Left lung (tissue), 10 donors: ENCODE results near the gene HHIP. TPM values are rescaled to one million over a fixed set of nuclear protein-coding genes. Genes with fewer than 3 reads are reported as not detected.

Experiments
- ATAC-seq: fragments of 200-7000 bp; cut with Tn5 transposase; one replicate; pipeline ENCODE4 v1.9.1; 2020; ENCODE audit warnings: moderate library complexity
- DNase-seq, 4 donors: peaks; one replicate each; pipeline ENCODE4 v3.0.0-alpha.2; 2013 to 2020
- H3K27ac ChIP-seq, 2 donors: fragments of 200-600 bp; sonication (generic) in 1 of 2; one replicate each; pipeline versions ENCODE4 v1.5.0 to v1.8.0; 2020 to 2021
- H3K27me3 ChIP-seq, 2 donors: fragments of 200-600 bp; sonication (generic) in 1 of 2; one replicate each; pipeline versions ENCODE4 v1.5.0 to v1.8.0; 2020 to 2021
- H3K36me3 ChIP-seq, 2 donors: fragments of 200-600 bp; sonication (generic) in 1 of 2; one replicate each; pipeline versions ENCODE4 v1.5.0 to v1.8.0; 2020 to 2021
- H3K4me1 ChIP-seq, 2 donors: fragments of 200-600 bp; one replicate each; pipeline ENCODE4 v1.8.0; 2021
- H3K4me3 ChIP-seq, 2 donors: fragments of 200-600 bp; sonication (generic) in 1 of 2; one replicate each; pipeline versions ENCODE4 v1.5.0 to v1.8.0; 2020 to 2021; ENCODE audit warnings: mild to moderate bottlenecking in 1 of 2
- H3K9me3 ChIP-seq, 2 donors: fragments of 200-600 bp; sonication (generic) in 1 of 2; one replicate each; pipeline versions ENCODE4 v1.5.0 to v1.8.0; 2020 to 2021
- intact Hi-C, 2 donors: fragments of 100-400 bp; cut with DNase I; formaldehyde crosslinking; loops; one replicate each; pipeline versions ENCODE4 v1.11.2 to v1.14.2; 2022
- polyA plus RNA-seq, 6 donors: library from polyadenylated mRNA; unstranded; fragments of 120-200 nt; gene quantifications; one replicate each; pipeline ENCODE4 v1.2.1, GENCODE V29; 2013; ENCODE audit not compliant: insufficient read length in 6 of 6
- total RNA-seq, 2 donors: library from RNA; stranded (reverse); fragmentation: NEBNext Ultra II Directional; extraction: Animal tissue kit (Norgen Biotek cat#: 25700); gene quantifications; one replicate each; pipeline ENCODE4 v1.2.1, GENCODE V29; 2021
- TF ChIP-seq, protein P1 (sequence below), 2 donors: fragments of 200-600 bp; sonication (generic) in 1 of 2; IDR thresholded peaks; one replicate each; pipeline versions ENCODE4 v1.5.0 to v1.8.0; 2021; ENCODE audit warnings: antibody characterized with exemption in 2 of 2
- donor health status: DM: no; HTN: yes; CAD: no.
- donor health status: DM: no; HTN: no; CAD: no.

The HHIP gene
- total and polyA plus RNA-seq, 8 donors, result 17.1 to 59.8 (median 44.0) TPM

DNA sequence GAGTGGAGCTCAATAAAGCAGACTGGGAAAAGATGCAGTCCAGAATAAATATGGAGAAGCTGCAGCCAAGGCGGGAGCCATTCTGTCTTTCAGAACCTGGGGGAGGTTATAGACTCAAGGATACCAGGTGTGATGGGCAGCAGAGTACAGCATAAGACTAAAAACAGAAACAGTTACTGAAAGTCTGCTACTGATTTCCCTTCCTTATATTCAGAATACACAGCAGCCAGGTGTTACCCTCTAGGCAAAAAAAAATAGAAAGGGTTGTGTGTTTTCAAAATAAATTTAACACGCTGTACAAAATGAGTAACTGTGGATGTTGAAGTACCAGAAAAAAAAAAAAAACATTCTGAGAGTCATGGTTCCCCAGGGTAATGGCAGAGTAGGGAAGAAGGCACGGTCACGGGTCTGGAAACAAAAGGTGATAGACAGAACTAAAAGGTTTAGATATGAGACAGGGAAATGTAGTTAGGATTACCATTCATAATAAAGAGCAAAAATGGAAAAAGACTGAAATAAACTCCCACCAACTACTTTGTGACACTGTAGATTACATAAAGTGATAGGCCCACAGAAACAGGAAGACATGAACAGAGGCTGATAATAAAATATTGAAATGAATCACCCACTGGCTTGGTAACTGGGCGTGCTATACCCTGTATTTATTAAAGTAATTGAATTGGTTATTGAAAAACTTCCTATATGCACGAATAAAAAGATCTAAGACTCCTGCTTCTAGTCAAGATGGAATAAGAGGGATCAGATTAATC is 10.8 kb upstream of the HHIP start:
- ATAC-seq (no peak), DNase-seq (no peak)
- H3K36me3 ChIP-seq, result no peaks in the 10 kb centered on the region
- no peak overlapping the region for H3K27ac ChIP-seq
- H3K27me3 ChIP-seq, result no peaks in the 10 kb centered on the region
- intact Hi-C loops, result no loop called here
- no peak overlapping the region for H3K4me3 ChIP-seq
- TF ChIP-seq, protein P1, sequence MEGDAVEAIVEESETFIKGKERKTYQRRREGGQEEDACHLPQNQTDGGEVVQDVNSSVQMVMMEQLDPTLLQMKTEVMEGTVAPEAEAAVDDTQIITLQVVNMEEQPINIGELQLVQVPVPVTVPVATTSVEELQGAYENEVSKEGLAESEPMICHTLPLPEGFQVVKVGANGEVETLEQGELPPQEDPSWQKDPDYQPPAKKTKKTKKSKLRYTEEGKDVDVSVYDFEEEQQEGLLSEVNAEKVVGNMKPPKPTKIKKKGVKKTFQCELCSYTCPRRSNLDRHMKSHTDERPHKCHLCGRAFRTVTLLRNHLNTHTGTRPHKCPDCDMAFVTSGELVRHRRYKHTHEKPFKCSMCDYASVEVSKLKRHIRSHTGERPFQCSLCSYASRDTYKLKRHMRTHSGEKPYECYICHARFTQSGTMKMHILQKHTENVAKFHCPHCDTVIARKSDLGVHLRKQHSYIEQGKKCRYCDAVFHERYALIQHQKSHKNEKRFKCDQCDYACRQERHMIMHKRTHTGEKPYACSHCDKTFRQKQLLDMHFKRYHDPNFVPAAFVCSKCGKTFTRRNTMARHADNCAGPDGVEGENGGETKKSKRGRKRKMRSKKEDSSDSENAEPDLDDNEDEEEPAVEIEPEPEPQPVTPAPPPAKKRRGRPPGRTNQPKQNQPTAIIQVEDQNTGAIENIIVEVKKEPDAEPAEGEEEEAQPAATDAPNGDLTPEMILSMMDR (IDR thresholded peaks at IDR 0.05), result no peak
- no peaks in the 10 kb centered on the region for H3K4me1 ChIP-seq
- H3K9me3 ChIP-seq, result peaks cover 0 to 2% of the 10 kb centered on the region in 2 donors

DNA sequence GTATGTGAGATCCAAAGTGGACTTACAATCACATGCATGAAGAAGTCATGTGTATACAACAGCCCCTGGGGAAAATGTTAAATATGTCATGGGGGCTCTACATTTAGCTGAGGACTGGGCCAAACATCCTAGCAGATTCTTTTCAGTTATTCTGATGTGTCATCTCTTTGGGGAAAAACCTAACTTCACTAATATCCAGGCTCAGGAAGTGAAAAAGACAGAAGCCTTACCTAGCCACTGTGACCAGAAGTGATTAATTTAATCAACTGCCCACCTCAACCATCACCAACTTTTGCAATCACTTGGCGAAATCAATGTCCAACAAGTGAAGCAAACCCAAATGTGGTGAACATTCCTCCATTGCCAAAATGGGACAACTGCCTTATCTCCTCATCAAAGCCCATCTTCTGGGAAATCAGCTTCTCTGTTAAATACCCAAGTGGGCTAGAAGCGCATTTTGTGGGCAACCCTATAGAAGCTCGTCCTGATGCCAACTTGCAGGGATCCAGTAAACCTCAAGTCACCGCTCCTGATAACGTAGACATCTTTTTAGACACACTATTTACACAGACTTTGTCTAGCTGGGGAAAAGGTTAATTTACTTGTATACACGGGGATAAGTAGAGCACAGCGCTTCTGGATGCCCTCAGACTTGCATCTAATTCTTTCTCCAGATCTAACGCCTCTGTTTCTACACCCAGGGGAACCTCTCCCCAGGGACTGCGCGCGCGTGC is 1.4 kb upstream of the HHIP start:
- Histone ChIP-seq H3K27ac (no peak overlapping the region), H3K36me3 (no peaks in the 10 kb centered on the region), H3K9me3 (no peaks in the 10 kb centered on the region), H3K4me1 (peaks cover 9% of the 10 kb centered on the region in 2 donors), H3K27me3 (peaks cover 36 to 43% of the 10 kb centered on the region in 2 donors), H3K4me3 (peak overlapping the region in 1 of 2 donors; percentile 46)
- ATAC-seq (peak; percentile 12), DNase-seq (no peak)
- intact Hi-C loops, result no loop called here
- TF ChIP-seq, protein P1 (IDR thresholded peaks at IDR 0.05), result no peak

DNA sequence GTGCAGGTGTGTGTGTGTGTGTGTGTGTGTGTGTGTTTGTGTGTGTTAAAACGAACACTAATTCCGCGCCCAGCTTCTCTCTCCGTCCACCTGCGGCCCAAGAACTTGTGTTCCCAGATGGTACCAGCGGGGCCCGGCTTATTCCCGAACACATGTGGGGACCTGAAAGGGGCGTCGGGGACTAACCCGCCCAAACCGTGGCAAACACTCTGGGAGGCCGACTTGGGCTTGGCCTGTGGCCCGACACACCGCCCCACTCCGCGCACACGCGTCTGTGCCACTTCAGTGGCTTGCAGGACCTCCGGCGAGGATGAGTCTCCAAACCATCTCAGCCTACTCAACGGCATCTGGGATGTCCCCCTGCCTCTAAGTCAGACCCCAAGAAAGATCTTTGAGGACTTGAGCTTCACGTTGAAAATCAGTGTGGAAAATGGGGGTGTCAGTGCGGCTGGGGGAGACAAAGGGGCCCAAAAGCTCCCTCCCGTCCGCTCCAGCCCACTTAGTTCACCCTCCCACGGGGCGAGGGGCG is 790 bp upstream of the HHIP start:
- no peaks in the 10 kb centered on the region for H3K9me3 ChIP-seq
- ATAC-seq (peak; percentile 43), DNase-seq (peak in 3 of 4 donors; percentile 36 to 80 (median 37))
- TF ChIP-seq, protein P1 (IDR thresholded peaks at IDR 0.05), result no peak
- H3K27ac ChIP-seq, result peak overlapping the region; percentile 50 to 51
- H3K4me3 ChIP-seq, result peak overlapping the region; percentile 44 to 46
- peaks cover 36 to 43% of the 10 kb centered on the region in 2 donors for H3K27me3 ChIP-seq
- H3K4me1 ChIP-seq, result peaks cover 9% of the 10 kb centered on the region in 2 donors
- intact Hi-C loops, result no loop called here
- H3K36me3 ChIP-seq, result no peaks in the 10 kb centered on the region

DNA sequence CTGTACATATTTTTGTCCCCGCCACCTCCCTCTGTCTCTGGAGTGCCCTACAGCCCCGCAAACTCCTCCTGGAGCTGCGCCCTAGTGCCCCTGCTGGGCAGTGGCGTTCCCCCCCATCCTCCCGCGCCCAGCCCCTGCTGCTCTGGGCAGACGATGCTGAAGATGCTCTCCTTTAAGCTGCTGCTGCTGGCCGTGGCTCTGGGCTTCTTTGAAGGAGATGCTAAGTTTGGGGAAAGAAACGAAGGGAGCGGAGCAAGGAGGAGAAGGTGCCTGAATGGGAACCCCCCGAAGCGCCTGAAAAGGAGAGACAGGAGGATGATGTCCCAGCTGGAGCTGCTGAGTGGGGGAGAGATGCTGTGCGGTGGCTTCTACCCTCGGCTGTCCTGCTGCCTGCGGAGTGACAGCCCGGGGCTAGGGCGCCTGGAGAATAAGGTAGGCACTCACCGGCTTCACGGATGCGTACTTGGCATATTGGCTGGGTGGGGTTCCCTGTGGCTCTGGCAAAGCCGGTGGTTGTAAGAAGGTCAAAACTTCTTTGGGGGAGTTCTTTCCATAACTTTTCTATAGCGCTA is 653 bp downstream of the HHIP start:
- TF ChIP-seq, protein P1 (IDR thresholded peaks at IDR 0.05), result no peak
- Histone ChIP-seq H3K36me3 (no peaks in the 10 kb centered on the region), H3K27me3 (peaks cover 36 to 43% of the 10 kb centered on the region in 2 donors), H3K4me3 (peak overlapping the region; percentile 44 to 46), H3K9me3 (no peaks in the 10 kb centered on the region), H3K4me1 (peaks cover 9% of the 10 kb centered on the region in 2 donors), H3K27ac (peak overlapping the region in 1 of 2 donors; percentile 51)
- intact Hi-C loops, result no loop called here
- DNase-seq, result peak in 3 of 4 donors; percentile 36 to 70 (median 50)
- ATAC-seq, result peak; percentile 37
